CD4-positive, CD25-positive, alpha-beta regulatory T cell (primary cell): ENCODE results near the gene GOT1. TPM values are rescaled to one million over a fixed set of nuclear protein-coding genes. Genes with fewer than 3 reads are reported as not detected.
A peak's percentile ranks its signal among the peaks of the same experiment; 100 is the strongest.

Experiments used
- ATAC-seq, 2 donors: fragments of 150-1000 bp; cut with Tn5 transposase; one replicate each; pipeline ENCODE4 v1.10.0; 2021; ENCODE audit warnings: low read depth in 2 of 2, moderate number of reproducible peaks in 2 of 2, moderate library complexity in 1 of 2
- DNase-seq, 3 donors: peaks; one replicate each; pipeline versions ENCODE4 v3.0.0 to v3.0.0-alpha.2; 2012 to 2022; ENCODE audit warnings: mixed read lengths in 1 of 3
- H3K27ac ChIP-seq: one replicate; pipeline ENCODE4 v1.7.0; 2013; ENCODE audit warnings: mild to moderate bottlenecking, low read length; ENCODE audit not compliant: insufficient read depth, poor library complexity, severe bottlenecking
- H3K27me3 ChIP-seq: one replicate; pipeline ENCODE4 v1.7.0; 2013; ENCODE audit warnings: low read length; ENCODE audit not compliant: control insufficient read depth, insufficient read depth
- H3K36me3 ChIP-seq: one replicate; pipeline ENCODE4 v1.7.0; 2013; ENCODE audit warnings: mild to moderate bottlenecking, low read length, moderate library complexity; ENCODE audit not compliant: control insufficient read depth, insufficient read depth
- H3K4me1 ChIP-seq: 2 replicates; pipeline ENCODE4 v1.7.0; 2013; ENCODE audit warnings: mild to moderate bottlenecking, low read length; ENCODE audit not compliant: insufficient read depth, control insufficient read depth, poor library complexity, severe bottlenecking
- H3K4me3 ChIP-seq: one replicate; pipeline ENCODE4 v1.7.0; 2013; ENCODE audit warnings: low read depth, mild to moderate bottlenecking, low read length, moderate library complexity
- H3K9me3 ChIP-seq, 2 experiments: 1 replicate in 1 of 2; 2 replicates in 1 of 2; pipeline ENCODE4 v1.7.0; 2013; ENCODE audit warnings: low read length in 2 of 2, mild to moderate bottlenecking in 1 of 2, moderate library complexity in 1 of 2; ENCODE audit not compliant: control insufficient read depth in 2 of 2
- H3K27ac Mint-ChIP-seq, 3 donors: one replicate each; pipeline ENCODE4 v1.8.0; 2020 to 2022; ENCODE audit warnings: mild to moderate bottlenecking in 3 of 3, mixed read lengths in 3 of 3, moderate library complexity in 2 of 3
- H3K27me3 Mint-ChIP-seq: one replicate; pipeline ENCODE4 v1.8.0; 2022; ENCODE audit warnings: mild to moderate bottlenecking, mixed read lengths
- H3K36me3 Mint-ChIP-seq: one replicate; pipeline ENCODE4 v1.8.0; 2020; ENCODE audit warnings: mixed read lengths
- H3K4me1 Mint-ChIP-seq, 4 donors: one replicate each; pipeline ENCODE4 v1.8.0; 2020 to 2022; ENCODE audit warnings: mixed read lengths in 4 of 4, mild to moderate bottlenecking in 1 of 4
- H3K4me3 Mint-ChIP-seq, 4 donors: one replicate each; pipeline ENCODE4 v1.8.0; 2020 to 2022; ENCODE audit warnings: mild to moderate bottlenecking in 4 of 4, mixed read lengths in 4 of 4, moderate library complexity in 3 of 4
- H3K9me3 Mint-ChIP-seq, 7 donors: one replicate each; pipeline ENCODE4 v1.8.0; 2020 to 2022; ENCODE audit warnings: mixed read lengths in 7 of 7, mild to moderate bottlenecking in 3 of 7, moderate library complexity in 2 of 7
- polyA plus RNA-seq, 4 donors: library from polyadenylated mRNA; unstranded; fragments of 300-500 nt; fragmentation: Illumina TruSeq; gene quantifications; one replicate each; pipeline ENCODE4 v1.2.3, GENCODE V29; 2021
- total RNA-seq: library from RNA; stranded (reverse); gene quantifications from one replicate; pipeline ENCODE4 v1.2.3, GENCODE V29; 2022

Gene GOT1
- total and polyA plus RNA-seq, 5 donors from 2014 or later: 8.4 to 27.5 (median 19.6) TPM

GRCh38 chr10:99444383-99445045 lies 14.1 kb upstream of the GOT1 start:
- Histone ChIP-seq H3K36me3 (no peaks in the 10 kb centered on the region), H3K27ac (no peak overlapping the region), H3K9me3 (no peaks in the 10 kb centered on the region), H3K4me3 (no peak overlapping the region), H3K27me3 (peaks cover 9% of the 10 kb centered on the region), H3K4me1 (no peaks in the 10 kb centered on the region)
- Mint-ChIP-seq H3K27ac (no peak overlapping the region), H3K4me1 (no peaks in the 10 kb centered on the region), H3K36me3 (no peaks in the 10 kb centered on the region), H3K9me3 (peaks cover 0 to 2% (median 0%) of the 10 kb centered on the region in 7 donors), H3K4me3 (no peak overlapping the region), H3K27me3 (peaks cover 13% of the 10 kb centered on the region)
- no peak for ATAC-seq
- no peak for DNase-seq

- no peak overlapping the region for H3K27ac Mint-ChIP-seq
- no peaks in the 10 kb centered on the region for H3K36me3 ChIP-seq
- no peaks in the 10 kb centered on the region for H3K36me3 Mint-ChIP-seq
- H3K4me3 ChIP-seq: no peak overlapping the region
- H3K4me3 Mint-ChIP-seq: no peak overlapping the region
- H3K4me1 Mint-ChIP-seq: no peaks in the 10 kb centered on the region
- H3K27ac ChIP-seq: no peak overlapping the region
- H3K9me3 Mint-ChIP-seq: peaks cover 0 to 2% (median 0%) of the 10 kb centered on the region in 7 donors
- peaks cover 8% of the 10 kb centered on the region for H3K27me3 Mint-ChIP-seq
- ATAC-seq: no peak
- H3K27me3 ChIP-seq: peaks cover 5% of the 10 kb centered on the region
- no peaks in the 10 kb centered on the region for H3K9me3 ChIP-seq
- no peak for DNase-seq
- no peaks in the 10 kb centered on the region for H3K4me1 ChIP-seq
These were observed 13.1 kb upstream of the GOT1 start for GRCh38 chr10:99443500-99443899.

GRCh38 chr10:99442394-99442793 lies 12.0 kb upstream of the GOT1 start:
- Mint-ChIP-seq H3K4me3 (no peak overlapping the region), H3K9me3 (peaks cover 0 to 1% (median 0%) of the 10 kb centered on the region in 7 donors), H3K36me3 (no peaks in the 10 kb centered on the region), H3K4me1 (no peaks in the 10 kb centered on the region), H3K27me3 (peaks cover 7% of the 10 kb centered on the region), H3K27ac (no peak overlapping the region)
- DNase-seq: no peak
- no peaks in the 10 kb centered on the region for H3K9me3 ChIP-seq
- H3K4me1 ChIP-seq: no peaks in the 10 kb centered on the region
- peaks cover 3% of the 10 kb centered on the region for H3K27me3 ChIP-seq
- no peak for ATAC-seq
- H3K27ac ChIP-seq: no peak overlapping the region
- H3K4me3 ChIP-seq: no peak overlapping the region
- H3K36me3 ChIP-seq: no peaks in the 10 kb centered on the region

- H3K27ac Mint-ChIP-seq: no peak overlapping the region
- ATAC-seq (no peak), DNase-seq (no peak)
- Histone ChIP-seq H3K27me3 (no peaks in the 10 kb centered on the region), H3K4me3 (no peak overlapping the region), H3K36me3 (no peaks in the 10 kb centered on the region), H3K27ac (no peak overlapping the region), H3K9me3 (no peaks in the 10 kb centered on the region), H3K4me1 (no peaks in the 10 kb centered on the region)
- H3K4me3 Mint-ChIP-seq: no peak overlapping the region
- peaks cover 4% of the 10 kb centered on the region for H3K36me3 Mint-ChIP-seq
- H3K9me3 Mint-ChIP-seq: no peaks in the 10 kb centered on the region
- no peaks in the 10 kb centered on the region for H3K27me3 Mint-ChIP-seq
- H3K4me1 Mint-ChIP-seq: peaks cover 4 to 11% (median 7%) of the 10 kb centered on the region in 4 donors
These were observed 8.5 kb upstream of the GOT1 start for GRCh38 chr10:99438890-99439289.

GRCh38 chr10:99435986-99436638 lies 5.7 kb upstream of the GOT1 start:
- Histone ChIP-seq H3K27ac (no peak overlapping the region), H3K36me3 (no peaks in the 10 kb centered on the region), H3K9me3 (no peaks in the 10 kb centered on the region), H3K4me1 (peaks cover 9% of the 10 kb centered on the region), H3K27me3 (no peaks in the 10 kb centered on the region), H3K4me3 (no peak overlapping the region)
- H3K27ac Mint-ChIP-seq: no peak overlapping the region
- no peaks in the 10 kb centered on the region for H3K27me3 Mint-ChIP-seq
- peaks cover 15 to 24% (median 18%) of the 10 kb centered on the region in 4 donors for H3K4me1 Mint-ChIP-seq
- ATAC-seq (peak; percentile 42 to 47), DNase-seq (peak in 2 of 3 donors; percentile 47 to 63)
- H3K9me3 Mint-ChIP-seq: no peaks in the 10 kb centered on the region
- peak overlapping the region in 2 of 4 donors; percentile 52 to 82 for H3K4me3 Mint-ChIP-seq
- H3K36me3 Mint-ChIP-seq: peaks cover 4% of the 10 kb centered on the region

- H3K9me3 Mint-ChIP-seq: no peaks in the 10 kb centered on the region
- peaks cover 23% of the 10 kb centered on the region for H3K4me1 ChIP-seq
- H3K27ac ChIP-seq: no peak overlapping the region
- H3K36me3 Mint-ChIP-seq: peaks cover 4% of the 10 kb centered on the region
- DNase-seq (no peak), ATAC-seq (no peak)
- H3K9me3 ChIP-seq: no peaks in the 10 kb centered on the region
- no peaks in the 10 kb centered on the region for H3K36me3 ChIP-seq
- H3K4me3 Mint-ChIP-seq: peak overlapping the region in 1 of 4 donors; percentile 24
- no peak overlapping the region for H3K4me3 ChIP-seq
- peak overlapping the region in 1 of 3 donors; percentile 26 for H3K27ac Mint-ChIP-seq
- no peaks in the 10 kb centered on the region for H3K27me3 Mint-ChIP-seq
- peaks cover 21 to 44% (median 33%) of the 10 kb centered on the region in 4 donors for H3K4me1 Mint-ChIP-seq
- H3K27me3 ChIP-seq: no peaks in the 10 kb centered on the region
These were observed 3.1 kb upstream of the GOT1 start for GRCh38 chr10:99433378-99434020.

GRCh38 chr10:99432881-99433280 lies 2.5 kb upstream of the GOT1 start:
- Histone ChIP-seq H3K27ac (no peak overlapping the region), H3K36me3 (no peaks in the 10 kb centered on the region), H3K27me3 (no peaks in the 10 kb centered on the region), H3K4me1 (peaks cover 23% of the 10 kb centered on the region), H3K9me3 (no peaks in the 10 kb centered on the region), H3K4me3 (no peak overlapping the region)
- Mint-ChIP-seq H3K9me3 (no peaks in the 10 kb centered on the region), H3K4me1 (peaks cover 21 to 45% (median 33%) of the 10 kb centered on the region in 4 donors), H3K36me3 (peaks cover 4% of the 10 kb centered on the region), H3K4me3 (peak overlapping the region in 1 of 4 donors; percentile 11), H3K27ac (no peak overlapping the region), H3K27me3 (no peaks in the 10 kb centered on the region)
- DNase-seq: no peak
- ATAC-seq: no peak
